ENCODE measurements around the gene RPL38. TPM values are rescaled to one million over a fixed set of nuclear protein-coding genes. Genes with fewer than 3 reads are reported as not detected.

RPL38 gene
- 1,000 to 10,000 TPM; 1,034 to 1,275 (median 1,105) TPM for polyA plus RNA-seq (ENCODE audit: insufficient read length in 3 of 3)
- long read RNA-seq, donor 1, transcript RPL38-206 (4 exons, 532 nt): minor isoform, 80 of 1,618 reads
- long read RNA-seq, donor 1, transcript RPL38-201 (5 exons, 1,170 nt): major isoform, 1,170 of 1,618 reads
- long read RNA-seq, donor 1, transcript RPL38-202 (5 exons, 431 nt): minor isoform, 168 of 1,618 reads
- long read RNA-seq, donor 1, transcript RPL38-207 (4 exons, 429 nt): minor isoform, 42 of 1,618 reads
- long read RNA-seq, donor 1, partial matches to known transcripts: 79 of 1,618 reads
- long read RNA-seq, donor 1, other reads (novel, unspliced or antisense): 68 of 1,618 reads
- long read RNA-seq, donor 2, transcript RPL38-202 (5 exons, 431 nt): minor isoform, 159 of 1,510 reads
- long read RNA-seq, donor 2, transcript RPL38-206 (4 exons, 532 nt): minor isoform, 65 of 1,510 reads
- long read RNA-seq, donor 2, transcript RPL38-201 (5 exons, 1,170 nt): major isoform, 1,062 of 1,510 reads
- long read RNA-seq, donor 2, transcript RPL38-207 (4 exons, 429 nt): minor isoform, 55 of 1,510 reads
- long read RNA-seq, donor 2, partial matches to known transcripts: 99 of 1,510 reads
- long read RNA-seq, donor 2, other reads (novel, unspliced or antisense): 60 of 1,510 reads
- long read RNA-seq, donor 3, transcript RPL38-202 (5 exons, 431 nt): minor isoform, 146 of 1,768 reads
- long read RNA-seq, donor 3, transcript RPL38-207 (4 exons, 429 nt): minor isoform, 94 of 1,768 reads
- long read RNA-seq, donor 3, transcript RPL38-206 (4 exons, 532 nt): minor isoform, 89 of 1,768 reads
- long read RNA-seq, donor 3, transcript RPL38-201 (5 exons, 1,170 nt): major isoform, 1,152 of 1,768 reads
- long read RNA-seq, donor 3, partial matches to known transcripts: 158 of 1,768 reads
- long read RNA-seq, donor 3, other reads (novel, unspliced or antisense): 109 of 1,768 reads
- long read RNA-seq, donor 4, transcript RPL38-207 (4 exons, 429 nt): minor isoform, 86 of 2,294 reads
- long read RNA-seq, donor 4, transcript RPL38-201 (5 exons, 1,170 nt): major isoform, 1,486 of 2,294 reads
- long read RNA-seq, donor 4, transcript RPL38-202 (5 exons, 431 nt): minor isoform, 204 of 2,294 reads
- long read RNA-seq, donor 4, transcript RPL38-206 (4 exons, 532 nt): minor isoform, 169 of 2,294 reads
- long read RNA-seq, donor 4, partial matches to known transcripts: 232 of 2,294 reads
- long read RNA-seq, donor 4, other reads (novel, unspliced or antisense): 104 of 2,294 reads
- long read RNA-seq, donor 5, transcript RPL38-207 (4 exons, 429 nt): minor isoform, 50 of 1,061 reads
- long read RNA-seq, donor 5, transcript RPL38-202 (5 exons, 431 nt): minor isoform, 105 of 1,061 reads
- long read RNA-seq, donor 5, transcript RPL38-206 (4 exons, 532 nt): minor isoform, 58 of 1,061 reads
- long read RNA-seq, donor 5, transcript RPL38-201 (5 exons, 1,170 nt): major isoform, 730 of 1,061 reads
- long read RNA-seq, donor 5, partial matches to known transcripts: 76 of 1,061 reads
- long read RNA-seq, donor 5, other reads (novel, unspliced or antisense): 36 of 1,061 reads
- long read RNA-seq, donor 6, transcript RPL38-201 (5 exons, 1,170 nt): major isoform, 617 of 958 reads
- long read RNA-seq, donor 6, transcript RPL38-202 (5 exons, 431 nt): minor isoform, 71 of 958 reads
- long read RNA-seq, donor 6, transcript RPL38-207 (4 exons, 429 nt): minor isoform, 42 of 958 reads
- long read RNA-seq, donor 6, transcript RPL38-206 (4 exons, 532 nt): minor isoform, 68 of 958 reads
- long read RNA-seq, donor 6, partial matches to known transcripts: 140 of 958 reads
- long read RNA-seq, donor 6, other reads (novel, unspliced or antisense): 15 of 958 reads
- long read RNA-seq, donor 7, transcript RPL38-207 (4 exons, 429 nt): minor isoform, 136 of 2,458 reads
- long read RNA-seq, donor 7, transcript RPL38-202 (5 exons, 431 nt): minor isoform, 274 of 2,458 reads
- long read RNA-seq, donor 7, transcript RPL38-206 (4 exons, 532 nt): minor isoform, 113 of 2,458 reads
- long read RNA-seq, donor 7, transcript RPL38-201 (5 exons, 1,170 nt): major isoform, 1,524 of 2,458 reads
- long read RNA-seq, donor 7, partial matches to known transcripts: 260 of 2,458 reads
- long read RNA-seq, donor 7, other reads (novel, unspliced or antisense): 129 of 2,458 reads
- long read RNA-seq, donor 8, transcript RPL38-201 (5 exons, 1,170 nt): major isoform, 658 of 971 reads
- long read RNA-seq, donor 8, transcript RPL38-207 (4 exons, 429 nt): minor isoform, 55 of 971 reads
- long read RNA-seq, donor 8, transcript RPL38-206 (4 exons, 532 nt): minor isoform, 29 of 971 reads
- long read RNA-seq, donor 8, transcript RPL38-202 (5 exons, 431 nt): minor isoform, 83 of 971 reads
- long read RNA-seq, donor 8, partial matches to known transcripts: 83 of 971 reads
- long read RNA-seq, donor 8, other reads (novel, unspliced or antisense): 57 of 971 reads
- long read RNA-seq, donor 9, transcript RPL38-206 (4 exons, 532 nt): minor isoform, 102 of 2,206 reads
- long read RNA-seq, donor 9, transcript RPL38-201 (5 exons, 1,170 nt): major isoform, 1,487 of 2,206 reads
- long read RNA-seq, donor 9, transcript RPL38-207 (4 exons, 429 nt): minor isoform, 92 of 2,206 reads
- long read RNA-seq, donor 9, transcript RPL38-202 (5 exons, 431 nt): minor isoform, 210 of 2,206 reads
- long read RNA-seq, donor 9, partial matches to known transcripts: 188 of 2,206 reads
- long read RNA-seq, donor 9, other reads (novel, unspliced or antisense): 109 of 2,206 reads
- long read RNA-seq, donor 10, transcript RPL38-201 (5 exons, 1,170 nt): major isoform, 1,013 of 1,469 reads
- long read RNA-seq, donor 10, transcript RPL38-202 (5 exons, 431 nt): minor isoform, 142 of 1,469 reads
- long read RNA-seq, donor 10, transcript RPL38-207 (4 exons, 429 nt): minor isoform, 72 of 1,469 reads
- long read RNA-seq, donor 10, transcript RPL38-206 (4 exons, 532 nt): minor isoform, 65 of 1,469 reads
- long read RNA-seq, donor 10, partial matches to known transcripts: 104 of 1,469 reads
- long read RNA-seq, donor 10, other reads (novel, unspliced or antisense): 62 of 1,469 reads
- long read RNA-seq, donor 11, transcript RPL38-207 (4 exons, 429 nt): minor isoform, 58 of 1,308 reads
- long read RNA-seq, donor 11, transcript RPL38-206 (4 exons, 532 nt): minor isoform, 65 of 1,308 reads
- long read RNA-seq, donor 11, transcript RPL38-201 (5 exons, 1,170 nt): major isoform, 849 of 1,308 reads
- long read RNA-seq, donor 11, transcript RPL38-202 (5 exons, 431 nt): minor isoform, 151 of 1,308 reads
- long read RNA-seq, donor 11, partial matches to known transcripts: 118 of 1,308 reads
- long read RNA-seq, donor 11, other reads (novel, unspliced or antisense): 61 of 1,308 reads
- long read RNA-seq, donor 12, transcript RPL38-201 (5 exons, 1,170 nt): major isoform, 1,295 of 1,947 reads
- long read RNA-seq, donor 12, transcript RPL38-202 (5 exons, 431 nt): minor isoform, 211 of 1,947 reads
- long read RNA-seq, donor 12, transcript RPL38-206 (4 exons, 532 nt): minor isoform, 101 of 1,947 reads
- long read RNA-seq, donor 12, transcript RPL38-207 (4 exons, 429 nt): minor isoform, 74 of 1,947 reads
- long read RNA-seq, donor 12, partial matches to known transcripts: 152 of 1,947 reads
- long read RNA-seq, donor 12, other reads (novel, unspliced or antisense): 105 of 1,947 reads
- long read RNA-seq, donor 13, transcript RPL38-207 (4 exons, 429 nt): minor isoform, 59 of 1,296 reads
- long read RNA-seq, donor 13, transcript RPL38-201 (5 exons, 1,170 nt): major isoform, 842 of 1,296 reads
- long read RNA-seq, donor 13, transcript RPL38-202 (5 exons, 431 nt): minor isoform, 148 of 1,296 reads
- long read RNA-seq, donor 13, transcript RPL38-206 (4 exons, 532 nt): minor isoform, 54 of 1,296 reads
- long read RNA-seq, donor 13, partial matches to known transcripts: 114 of 1,296 reads
- long read RNA-seq, donor 13, other reads (novel, unspliced or antisense): 63 of 1,296 reads
- long read RNA-seq, donor 14: 0 reads
- long read RNA-seq, donor 15: 0 reads
- long read RNA-seq, donor 16, transcript RPL38-202 (5 exons, 431 nt): minor isoform, 217 of 2,448 reads
- long read RNA-seq, donor 16, transcript RPL38-207 (4 exons, 429 nt): minor isoform, 124 of 2,448 reads
- long read RNA-seq, donor 16, transcript RPL38-206 (4 exons, 532 nt): minor isoform, 104 of 2,448 reads
- long read RNA-seq, donor 16, transcript RPL38-201 (5 exons, 1,170 nt): major isoform, 1,616 of 2,448 reads
- long read RNA-seq, donor 16, partial matches to known transcripts: 224 of 2,448 reads
- long read RNA-seq, donor 16, other reads (novel, unspliced or antisense): 133 of 2,448 reads

- peak; percentile 98 for DNase-seq
Observed at GRCh38 chr17:74203439-74204240, at the start of gene RPL38. TSS of gene RPL38 (plus strand) at chr17:74203678. CDS start at chr17:74203956, 278 bp downstream.

GRCh38 chr17:74153821-74154430 is 49.6 kb upstream of the RPL38 start:
- no peak for DNase-seq

GRCh38 chr17:74156878-74157277 is 46.6 kb upstream of the RPL38 start:
- DNase-seq: no peak

GRCh38 chr17:74157366-74157765 is 46.1 kb upstream of the RPL38 start:
- DNase-seq: no peak

GRCh38 chr17:74158761-74159160 is 44.7 kb upstream of the RPL38 start:
- no peak for DNase-seq

- no peak for DNase-seq
Observed at GRCh38 chr17:74159226-74159840, 44.1 kb upstream of the RPL38 start.

GRCh38 chr17:74160656-74161502 is 42.6 kb upstream of the RPL38 start:
- DNase-seq: no peak

GRCh38 chr17:74161503-74161875 is 42.0 kb upstream of the RPL38 start:
- DNase-seq: no peak

GRCh38 chr17:74163271-74163821 is 40.1 kb upstream of the RPL38 start:
- DNase-seq: no peak

GRCh38 chr17:74163836-74164235 is 39.6 kb upstream of the RPL38 start:
- no peak for DNase-seq

- no peak for DNase-seq
Observed at GRCh38 chr17:74164446-74165045, 38.9 kb upstream of the RPL38 start.
